Karpas-422 (cell line): Measurements from ENCODE around the gene AXIN2. TPM values are rescaled to one million over a fixed set of nuclear protein-coding genes. Genes with fewer than 3 reads are reported as not detected.

ENCODE experiments used
- DNase-seq: peaks from one replicate; pipeline ENCODE4 v3.0.0-alpha.2; 2015
- H2AFZ ChIP-seq: fragments of 200-600 bp; sonication (generic); 2 replicates; pipeline ENCODE4 v1.6.1; 2014; ENCODE audit warnings: antibody characterized with exemption, low read length, mixed read lengths
- H3K27ac ChIP-seq: fragments of 200-600 bp; sonication (generic); 2 replicates; pipeline ENCODE4 v1.5.1; 2014; ENCODE audit warnings: mild to moderate bottlenecking, low read length, moderate library complexity
- H3K27me3 ChIP-seq: fragments of 200-600 bp; sonication (generic); 2 replicates; pipeline ENCODE4 v1.6.1; 2014; ENCODE audit warnings: low read length, mixed read lengths
- H3K36me3 ChIP-seq: fragments of 200-600 bp; sonication (generic); 2 replicates; pipeline ENCODE4 v1.6.1; 2014; ENCODE audit warnings: low read length, mixed read lengths; ENCODE audit not compliant: insufficient read depth
- H3K4me1 ChIP-seq: fragments of 200-600 bp; sonication (generic); 2 replicates; pipeline ENCODE4 v1.6.1; 2014; ENCODE audit warnings: mild to moderate bottlenecking, low read length, mixed read lengths
- H3K4me2 ChIP-seq: fragments of 200-600 bp; sonication (generic); 2 replicates; pipeline ENCODE4 v1.6.1; 2014; ENCODE audit warnings: low read length, low read depth, mild to moderate bottlenecking; ENCODE audit not compliant: poor library complexity, severe bottlenecking
- H3K4me3 ChIP-seq: fragments of 200-600 bp; sonication (generic); 2 replicates; pipeline ENCODE4 v1.5.1; 2014; ENCODE audit warnings: mild to moderate bottlenecking, antibody characterized with exemption, low read length, mixed read lengths
- H3K79me2 ChIP-seq: fragments of 200-600 bp; sonication (generic); 2 replicates; pipeline ENCODE4 v1.6.1; 2014; ENCODE audit warnings: mild to moderate bottlenecking, low read length, mixed read lengths
- H3K9ac ChIP-seq: fragments of 200-600 bp; sonication (generic); 2 replicates; pipeline ENCODE4 v1.6.0; 2014; ENCODE audit warnings: low read length
- H3K9me2 ChIP-seq: fragments of 200-600 bp; sonication (generic), shearing (Covaris generic); replicated peaks from 2 replicates; pipeline ENCODE4 v1.6.0; 2014; ENCODE audit warnings: mild to moderate bottlenecking, low read length, moderate library complexity; ENCODE audit not compliant: insufficient read depth
- H3K9me3 ChIP-seq: fragments of 300-700, 200-600 bp; sonication (generic); 2 replicates; pipeline ENCODE4 v1.6.1; 2014; ENCODE audit warnings: low read length, mixed read lengths
- H4K20me1 ChIP-seq: fragments of 200-600 bp; sonication (generic); 2 replicates; pipeline ENCODE4 v1.6.1; 2014; ENCODE audit warnings: mild to moderate bottlenecking, antibody characterized with exemption, low read length, low read depth; ENCODE audit not compliant: insufficient read depth
- total RNA-seq: library from RNA; depleted of rRNA; stranded (reverse); fragments of >200 nt; shearing (Covaris generic); gene quantifications from 2 replicates; pipeline ENCODE4 v1.2.3, GENCODE V29; 2014; ENCODE audit warnings: low replicate concordance

AXIN2 gene
- total RNA-seq, 1 experiment from 2014 or later: not detected

DNA sequence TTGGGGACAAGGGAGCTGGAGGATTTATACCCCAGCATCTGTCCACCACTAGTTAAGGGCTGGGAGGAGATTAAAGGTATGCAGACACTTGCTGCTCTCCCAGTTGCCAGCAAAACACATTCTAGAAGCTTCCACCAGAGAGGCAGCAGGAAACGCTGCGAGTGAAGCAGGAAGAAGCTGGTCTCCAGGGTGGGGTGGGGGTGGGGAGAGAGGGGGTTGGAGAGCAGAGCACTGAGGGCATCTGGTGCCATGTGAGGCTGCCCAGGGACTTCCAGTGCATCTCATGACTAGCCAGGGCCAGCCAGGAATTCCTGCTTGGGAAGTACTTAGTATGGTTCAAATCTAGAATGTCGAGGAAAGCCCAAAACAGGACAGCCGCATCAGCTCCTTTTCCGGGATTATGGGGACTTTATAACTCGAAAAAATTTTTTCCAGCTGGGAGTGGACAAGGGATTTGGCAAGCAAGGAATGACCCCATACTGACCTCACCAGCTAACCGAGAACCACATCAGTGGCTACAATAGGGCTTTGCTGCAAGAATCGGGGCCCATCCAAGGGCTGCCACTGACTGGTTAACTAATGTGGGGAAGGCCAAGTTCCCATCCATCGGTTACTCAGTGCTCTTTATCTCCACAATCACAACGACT lies 26.2 kb upstream of the AXIN2 start:
- Histone ChIP-seq H3K4me2 (no peak overlapping the region), H2AFZ (no peak overlapping the region), H3K9me2 (no peaks in the 10 kb centered on the region), H3K27ac (no peak overlapping the region), H3K9ac (no peak overlapping the region), H3K27me3 (no peaks in the 10 kb centered on the region), H3K9me3 (no peaks in the 10 kb centered on the region), H3K4me3 (no peak overlapping the region), H4K20me1 (no peaks in the 10 kb centered on the region), H3K36me3 (no peaks in the 10 kb centered on the region), H3K79me2 (no peaks in the 10 kb centered on the region), H3K4me1 (no peaks in the 10 kb centered on the region)
- no peak for DNase-seq

- Histone ChIP-seq H3K9me2 (no peaks in the 10 kb centered on the region), H3K79me2 (no peaks in the 10 kb centered on the region), H3K27me3 (no peaks in the 10 kb centered on the region), H3K4me3 (no peak overlapping the region), H3K27ac (no peak overlapping the region), H3K36me3 (no peaks in the 10 kb centered on the region), H3K4me1 (no peaks in the 10 kb centered on the region), H3K4me2 (no peak overlapping the region), H4K20me1 (no peaks in the 10 kb centered on the region), H2AFZ (no peak overlapping the region), H3K9ac (no peak overlapping the region), H3K9me3 (no peaks in the 10 kb centered on the region)
- DNase-seq: no peak
Measured at GRCh38 chr17:65586899-65587298, 25.5 kb upstream of the AXIN2 start.

GRCh38 chr17:65584604-65585521 lies 23.4 kb upstream of the AXIN2 start:
- Histone ChIP-seq H3K27me3 (no peaks in the 10 kb centered on the region), H4K20me1 (no peaks in the 10 kb centered on the region), H3K4me3 (no peak overlapping the region), H3K9me2 (no peaks in the 10 kb centered on the region), H2AFZ (no peak overlapping the region), H3K9ac (no peak overlapping the region), H3K27ac (no peak overlapping the region), H3K79me2 (no peaks in the 10 kb centered on the region), H3K36me3 (no peaks in the 10 kb centered on the region), H3K4me1 (no peaks in the 10 kb centered on the region), H3K4me2 (no peak overlapping the region), H3K9me3 (no peaks in the 10 kb centered on the region)
- DNase-seq: no peak

DNA sequence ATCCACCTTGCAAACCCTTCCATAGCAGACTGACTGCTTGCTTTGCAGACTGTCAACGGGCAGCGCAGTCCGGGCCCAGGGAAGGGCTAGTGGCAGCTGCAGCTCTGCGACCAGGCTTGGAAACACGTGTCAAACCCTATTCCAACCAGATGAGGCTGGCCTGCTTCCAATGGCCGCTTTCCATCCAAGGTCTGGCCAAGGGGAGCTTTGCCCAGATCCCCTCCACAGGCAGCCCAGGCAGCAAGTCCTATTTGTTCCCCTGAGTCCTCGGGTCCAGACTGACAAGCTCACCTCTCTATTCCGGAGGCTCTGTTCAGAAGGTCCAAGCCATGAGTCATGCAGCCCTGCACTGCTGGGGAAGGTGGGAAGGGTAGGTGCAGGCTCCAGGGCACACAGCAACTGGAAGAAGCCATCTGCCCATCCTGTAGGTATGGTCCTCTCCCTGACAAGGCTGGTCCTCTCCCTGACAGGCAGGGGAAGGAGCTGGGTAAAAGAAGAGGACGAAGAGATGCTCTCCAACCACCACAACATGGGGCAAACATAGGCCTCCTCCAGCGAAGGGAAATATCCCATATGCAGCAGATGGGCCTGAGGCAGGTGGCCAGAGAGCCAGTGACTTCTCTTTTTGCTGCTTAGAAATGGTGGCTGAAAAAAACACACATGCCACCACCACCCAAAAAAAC lies 22.6 kb upstream of the AXIN2 start:
- H3K9me3 ChIP-seq: no peaks in the 10 kb centered on the region
- no peak overlapping the region for H3K4me2 ChIP-seq
- no peak overlapping the region for H3K4me3 ChIP-seq
- no peaks in the 10 kb centered on the region for H3K79me2 ChIP-seq
- no peak overlapping the region for H3K9ac ChIP-seq
- H2AFZ ChIP-seq: no peak overlapping the region
- no peaks in the 10 kb centered on the region for H4K20me1 ChIP-seq
- H3K36me3 ChIP-seq: no peaks in the 10 kb centered on the region
- no peaks in the 10 kb centered on the region for H3K9me2 ChIP-seq
- no peaks in the 10 kb centered on the region for H3K27me3 ChIP-seq
- H3K4me1 ChIP-seq: no peaks in the 10 kb centered on the region
- no peak overlapping the region for H3K27ac ChIP-seq
- no peak for DNase-seq

GRCh38 chr17:65576939-65577338 lies 15.5 kb upstream of the AXIN2 start:
- Histone ChIP-seq H2AFZ (no peak overlapping the region), H3K4me1 (no peaks in the 10 kb centered on the region), H3K27me3 (no peaks in the 10 kb centered on the region), H3K9me3 (no peaks in the 10 kb centered on the region), H3K4me2 (no peak overlapping the region), H3K9me2 (no peaks in the 10 kb centered on the region), H3K79me2 (no peaks in the 10 kb centered on the region), H3K9ac (no peak overlapping the region), H3K36me3 (no peaks in the 10 kb centered on the region), H3K4me3 (no peak overlapping the region), H3K27ac (no peak overlapping the region), H4K20me1 (no peaks in the 10 kb centered on the region)
- no peak for DNase-seq

DNA sequence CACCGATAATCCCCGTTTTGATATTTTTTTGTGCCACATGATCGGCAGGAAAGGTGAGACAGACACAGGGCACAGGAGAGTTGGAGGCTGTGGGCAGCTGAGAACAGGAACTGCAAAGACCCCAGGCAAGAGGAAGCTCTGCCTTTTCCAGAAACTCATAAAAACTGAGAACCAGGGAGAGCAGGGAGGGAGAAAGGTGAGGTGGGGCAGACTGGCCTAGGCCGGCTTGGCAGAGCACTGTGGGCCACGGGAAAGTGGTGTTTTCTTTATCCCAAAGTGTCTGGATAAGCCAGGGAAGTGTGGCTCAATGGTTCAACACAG lies 11.8 kb upstream of the AXIN2 start:
- no peak overlapping the region for H3K4me2 ChIP-seq
- no peak for DNase-seq
- H3K36me3 ChIP-seq: no peaks in the 10 kb centered on the region
- H3K9me3 ChIP-seq: no peaks in the 10 kb centered on the region
- no peaks in the 10 kb centered on the region for H4K20me1 ChIP-seq
- H3K9me2 ChIP-seq: no peaks in the 10 kb centered on the region
- no peaks in the 10 kb centered on the region for H3K79me2 ChIP-seq
- no peak overlapping the region for H3K9ac ChIP-seq
- H2AFZ ChIP-seq: no peak overlapping the region
- no peaks in the 10 kb centered on the region for H3K4me1 ChIP-seq
- H3K27ac ChIP-seq: no peak overlapping the region
- no peaks in the 10 kb centered on the region for H3K27me3 ChIP-seq
- no peak overlapping the region for H3K4me3 ChIP-seq

- Histone ChIP-seq H3K4me2 (no peak overlapping the region), H3K27ac (no peak overlapping the region), H3K79me2 (no peaks in the 10 kb centered on the region), H3K9ac (no peak overlapping the region), H3K36me3 (no peaks in the 10 kb centered on the region), H3K27me3 (no peaks in the 10 kb centered on the region), H3K4me3 (no peak overlapping the region), H3K9me3 (no peaks in the 10 kb centered on the region), H3K9me2 (no peaks in the 10 kb centered on the region), H2AFZ (no peak overlapping the region), H4K20me1 (no peaks in the 10 kb centered on the region), H3K4me1 (no peaks in the 10 kb centered on the region)
- no peak for DNase-seq
Measured at GRCh38 chr17:65572581-65573281, 11.3 kb upstream of the AXIN2 start.

GRCh38 chr17:65572186-65572580 lies 10.7 kb upstream of the AXIN2 start:
- no peaks in the 10 kb centered on the region for H3K27me3 ChIP-seq
- no peak overlapping the region for H3K4me2 ChIP-seq
- no peaks in the 10 kb centered on the region for H3K9me3 ChIP-seq
- H3K4me3 ChIP-seq: no peak overlapping the region
- H4K20me1 ChIP-seq: no peaks in the 10 kb centered on the region
- H3K36me3 ChIP-seq: no peaks in the 10 kb centered on the region
- no peaks in the 10 kb centered on the region for H3K9me2 ChIP-seq
- H3K9ac ChIP-seq: no peak overlapping the region
- no peaks in the 10 kb centered on the region for H3K4me1 ChIP-seq
- no peak overlapping the region for H2AFZ ChIP-seq
- no peaks in the 10 kb centered on the region for H3K79me2 ChIP-seq
- no peak overlapping the region for H3K27ac ChIP-seq
- no peak for DNase-seq
